ENCODE measurements around the gene PYGM. TPM values are rescaled to one million over a fixed set of nuclear protein-coding genes. Genes with fewer than 3 reads are reported as not detected.
"Not testable (repeated sequence)": the region's sequence is repeated elsewhere in the genome, so short reads cannot be mapped to it uniquely, and the experiment has no call there.

Gene PYGM
- total and polyA plus RNA-seq, 2 experiments from 2014 or later = 1.5 to 3.9 TPM

DNA sequence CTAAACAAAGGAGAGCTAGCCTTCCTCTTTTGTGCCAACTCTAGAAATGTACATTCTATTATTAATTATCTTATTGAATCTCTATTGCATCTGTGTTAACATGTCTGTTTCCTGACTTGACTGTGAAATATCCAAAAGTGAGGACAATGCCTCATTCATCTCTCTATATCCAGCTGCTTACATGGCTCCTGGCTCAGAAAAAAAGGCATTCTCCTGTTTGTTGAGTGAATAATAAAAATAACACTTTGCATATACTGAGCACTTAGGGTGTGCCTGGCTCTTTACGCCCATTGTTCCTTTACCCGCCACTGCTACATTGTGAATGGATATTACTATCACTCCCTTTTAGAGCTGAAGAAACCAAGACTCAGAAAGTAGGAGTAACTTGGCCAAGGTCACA, 56.7 kb downstream of the PYGM start (continued):
- TF ChIP-seq ZNF114 (CRISPR knock-in tag; IDR thresholded peaks at IDR 0.05) = no peak

DNA sequence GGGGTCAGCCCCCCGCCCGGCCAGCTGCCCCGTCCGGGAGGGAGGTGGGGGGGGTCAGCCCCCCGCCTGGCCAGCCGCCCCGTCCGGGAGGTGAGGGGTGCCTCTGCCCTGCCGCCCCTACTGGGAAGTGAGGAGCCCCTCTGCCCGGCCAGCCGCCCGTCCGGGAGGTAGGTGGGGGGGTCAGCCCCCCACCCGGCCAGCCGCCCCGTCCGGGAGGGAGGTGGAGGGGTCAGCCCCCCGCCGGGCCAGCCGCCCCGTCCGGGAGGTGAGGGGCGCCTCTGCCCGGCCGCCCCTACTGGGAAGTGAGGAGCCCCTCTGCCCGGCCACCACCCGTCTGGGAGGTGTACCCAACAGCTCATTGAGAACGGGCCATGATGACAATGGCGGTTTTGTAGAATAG, 57.8 kb downstream of the PYGM start:
- not testable (repeated sequence) for H3K4me1 Mint-ChIP-seq; H3K27ac Mint-ChIP-seq; H3K4me1 ChIP-seq (ENCODE audit: insufficient read depth); H3K27me3 ChIP-seq (ENCODE audit: insufficient read depth); DNase-seq (ENCODE audit: low spot score); ATAC-seq; H3K27me3 Mint-ChIP-seq (ENCODE audit: insufficient read depth, low read depth, poor library complexity); H3K4me3 Mint-ChIP-seq; H3K36me3 ChIP-seq (ENCODE audit: insufficient read depth); H3K9me2 ChIP-seq (ENCODE audit: insufficient read depth); H3K9me3 Mint-ChIP-seq; H3K36me3 Mint-ChIP-seq (ENCODE audit: low read depth); H3K4me3 ChIP-seq; H3K79me2 ChIP-seq (replicated peaks; ENCODE audit: insufficient read depth); H3K4me2 ChIP-seq; H3F3A ChIP-seq (replicated peaks; ENCODE audit: low read depth); H4K20me1 ChIP-seq (replicated peaks; ENCODE audit: insufficient read depth); H2AFZ ChIP-seq; H3K27ac ChIP-seq (ENCODE audit: low read depth)

DNA sequence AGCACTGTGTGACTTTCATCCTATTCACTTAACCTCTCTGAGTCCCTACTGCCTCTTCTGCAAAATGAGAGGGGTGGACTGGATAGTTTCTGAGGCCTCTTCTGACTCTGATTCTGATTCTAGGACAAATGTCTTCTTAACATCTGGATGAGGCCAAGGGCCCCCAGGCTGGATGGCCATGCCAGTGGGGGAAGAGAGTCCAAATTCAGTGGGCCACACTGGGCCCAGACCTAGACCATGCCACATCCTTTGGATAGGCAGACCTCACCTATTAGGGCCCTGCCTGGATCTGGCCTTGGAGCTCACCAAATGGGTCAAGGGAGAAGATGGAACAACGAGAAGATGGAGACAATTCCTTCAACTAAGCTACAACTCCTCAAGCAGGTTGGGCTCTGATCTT, 61.3 kb downstream of the PYGM start:
- H3K27ac Mint-ChIP-seq = no peak overlapping the region
- H3K4me3 ChIP-seq = no peak overlapping the region
- H4K20me1 ChIP-seq (replicated peaks; ENCODE audit: insufficient read depth) = no peaks in the 10 kb centered on the region; the same call in 1 of the 2 replicates
- H3K9me2 ChIP-seq (ENCODE audit: insufficient read depth) = no peaks in the 10 kb centered on the region
- H3F3A ChIP-seq (replicated peaks; ENCODE audit: low read depth) = 0 out of 2 replicates have a peak, but pooled peaks cover 2% of the 10 kb centered on the region
- no peaks in the 10 kb centered on the region for H3K27me3 ChIP-seq (ENCODE audit: insufficient read depth)
- no peaks in the 10 kb centered on the region for H3K79me2 ChIP-seq (replicated peaks; ENCODE audit: insufficient read depth)
- DNase-seq (ENCODE audit: low spot score) (no peak), ATAC-seq (no peak)
- no peak overlapping the region for H3K27ac ChIP-seq (ENCODE audit: low read depth)
- 0 out of 3 replicates have a peak, but pooled peaks cover 2% of the 10 kb centered on the region for H3K36me3 Mint-ChIP-seq (ENCODE audit: low read depth)
- H3K4me2 ChIP-seq = no peak overlapping the region
- H2AFZ ChIP-seq = no peak overlapping the region
- peaks cover 16% of the 10 kb centered on the region for H3K4me1 Mint-ChIP-seq
- H3K4me1 ChIP-seq (ENCODE audit: insufficient read depth) = peaks cover 2% of the 10 kb centered on the region; the same call in 1 of the 2 replicates
- peaks cover 3% of the 10 kb centered on the region; the same call in 2 of the 3 replicates for H3K9me3 Mint-ChIP-seq
- no peaks in the 10 kb centered on the region for H3K36me3 ChIP-seq (ENCODE audit: insufficient read depth)
- no peak overlapping the region for H3K4me3 Mint-ChIP-seq
- peaks cover 11% of the 10 kb centered on the region for H3K27me3 Mint-ChIP-seq (ENCODE audit: insufficient read depth, low read depth, poor library complexity)
- TF ChIP-seq, protein P1, sequence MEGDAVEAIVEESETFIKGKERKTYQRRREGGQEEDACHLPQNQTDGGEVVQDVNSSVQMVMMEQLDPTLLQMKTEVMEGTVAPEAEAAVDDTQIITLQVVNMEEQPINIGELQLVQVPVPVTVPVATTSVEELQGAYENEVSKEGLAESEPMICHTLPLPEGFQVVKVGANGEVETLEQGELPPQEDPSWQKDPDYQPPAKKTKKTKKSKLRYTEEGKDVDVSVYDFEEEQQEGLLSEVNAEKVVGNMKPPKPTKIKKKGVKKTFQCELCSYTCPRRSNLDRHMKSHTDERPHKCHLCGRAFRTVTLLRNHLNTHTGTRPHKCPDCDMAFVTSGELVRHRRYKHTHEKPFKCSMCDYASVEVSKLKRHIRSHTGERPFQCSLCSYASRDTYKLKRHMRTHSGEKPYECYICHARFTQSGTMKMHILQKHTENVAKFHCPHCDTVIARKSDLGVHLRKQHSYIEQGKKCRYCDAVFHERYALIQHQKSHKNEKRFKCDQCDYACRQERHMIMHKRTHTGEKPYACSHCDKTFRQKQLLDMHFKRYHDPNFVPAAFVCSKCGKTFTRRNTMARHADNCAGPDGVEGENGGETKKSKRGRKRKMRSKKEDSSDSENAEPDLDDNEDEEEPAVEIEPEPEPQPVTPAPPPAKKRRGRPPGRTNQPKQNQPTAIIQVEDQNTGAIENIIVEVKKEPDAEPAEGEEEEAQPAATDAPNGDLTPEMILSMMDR (conservative IDR thresholded peaks at IDR 0.05; ENCODE audit: low read depth in 2 of 2) = no peak
- TF ChIP-seq POLR2AphosphoS5 (IDR thresholded peaks at IDR 0.05; ENCODE audit: low read depth) (no peak), CREB1 (CRISPR knock-in tag; IDR thresholded peaks at IDR 0.05; ENCODE audit: low read depth) (no peak), JUNB (IDR thresholded peaks at IDR 0.05; ENCODE audit: unreplicated experiment) (no peak), ZNF331 (CRISPR knock-in tag; IDR thresholded peaks at IDR 0.05; ENCODE audit: low read depth) (no peak), ZNF114 (CRISPR knock-in tag; IDR thresholded peaks at IDR 0.05) (no peak), EZH2phosphoT487 (IDR thresholded peaks at IDR 0.05; ENCODE audit: unreplicated experiment) (no peak), NANOG (IDR thresholded peaks at IDR 0.05; ENCODE audit: borderline replicate concordance) (no peak), EZH2 (IDR thresholded peaks at IDR 0.05; ENCODE audit: low read depth, unreplicated experiment) (no peak)
- TF ChIP-seq, protein P2, sequence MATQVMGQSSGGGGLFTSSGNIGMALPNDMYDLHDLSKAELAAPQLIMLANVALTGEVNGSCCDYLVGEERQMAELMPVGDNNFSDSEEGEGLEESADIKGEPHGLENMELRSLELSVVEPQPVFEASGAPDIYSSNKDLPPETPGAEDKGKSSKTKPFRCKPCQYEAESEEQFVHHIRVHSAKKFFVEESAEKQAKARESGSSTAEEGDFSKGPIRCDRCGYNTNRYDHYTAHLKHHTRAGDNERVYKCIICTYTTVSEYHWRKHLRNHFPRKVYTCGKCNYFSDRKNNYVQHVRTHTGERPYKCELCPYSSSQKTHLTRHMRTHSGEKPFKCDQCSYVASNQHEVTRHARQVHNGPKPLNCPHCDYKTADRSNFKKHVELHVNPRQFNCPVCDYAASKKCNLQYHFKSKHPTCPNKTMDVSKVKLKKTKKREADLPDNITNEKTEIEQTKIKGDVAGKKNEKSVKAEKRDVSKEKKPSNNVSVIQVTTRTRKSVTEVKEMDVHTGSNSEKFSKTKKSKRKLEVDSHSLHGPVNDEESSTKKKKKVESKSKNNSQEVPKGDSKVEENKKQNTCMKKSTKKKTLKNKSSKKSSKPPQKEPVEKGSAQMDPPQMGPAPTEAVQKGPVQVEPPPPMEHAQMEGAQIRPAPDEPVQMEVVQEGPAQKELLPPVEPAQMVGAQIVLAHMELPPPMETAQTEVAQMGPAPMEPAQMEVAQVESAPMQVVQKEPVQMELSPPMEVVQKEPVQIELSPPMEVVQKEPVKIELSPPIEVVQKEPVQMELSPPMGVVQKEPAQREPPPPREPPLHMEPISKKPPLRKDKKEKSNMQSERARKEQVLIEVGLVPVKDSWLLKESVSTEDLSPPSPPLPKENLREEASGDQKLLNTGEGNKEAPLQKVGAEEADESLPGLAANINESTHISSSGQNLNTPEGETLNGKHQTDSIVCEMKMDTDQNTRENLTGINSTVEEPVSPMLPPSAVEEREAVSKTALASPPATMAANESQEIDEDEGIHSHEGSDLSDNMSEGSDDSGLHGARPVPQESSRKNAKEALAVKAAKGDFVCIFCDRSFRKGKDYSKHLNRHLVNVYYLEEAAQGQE (IDR thresholded peaks at IDR 0.05; ENCODE audit: unreplicated experiment) = no peak
- TF ChIP-seq, protein P3, sequence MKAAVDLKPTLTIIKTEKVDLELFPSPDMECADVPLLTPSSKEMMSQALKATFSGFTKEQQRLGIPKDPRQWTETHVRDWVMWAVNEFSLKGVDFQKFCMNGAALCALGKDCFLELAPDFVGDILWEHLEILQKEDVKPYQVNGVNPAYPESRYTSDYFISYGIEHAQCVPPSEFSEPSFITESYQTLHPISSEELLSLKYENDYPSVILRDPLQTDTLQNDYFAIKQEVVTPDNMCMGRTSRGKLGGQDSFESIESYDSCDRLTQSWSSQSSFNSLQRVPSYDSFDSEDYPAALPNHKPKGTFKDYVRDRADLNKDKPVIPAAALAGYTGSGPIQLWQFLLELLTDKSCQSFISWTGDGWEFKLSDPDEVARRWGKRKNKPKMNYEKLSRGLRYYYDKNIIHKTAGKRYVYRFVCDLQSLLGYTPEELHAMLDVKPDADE (IDR thresholded peaks at IDR 0.05) = no peak

Measured in GM23338 (cell line).